ENCODE data around the gene GPATCH3.

DNA sequence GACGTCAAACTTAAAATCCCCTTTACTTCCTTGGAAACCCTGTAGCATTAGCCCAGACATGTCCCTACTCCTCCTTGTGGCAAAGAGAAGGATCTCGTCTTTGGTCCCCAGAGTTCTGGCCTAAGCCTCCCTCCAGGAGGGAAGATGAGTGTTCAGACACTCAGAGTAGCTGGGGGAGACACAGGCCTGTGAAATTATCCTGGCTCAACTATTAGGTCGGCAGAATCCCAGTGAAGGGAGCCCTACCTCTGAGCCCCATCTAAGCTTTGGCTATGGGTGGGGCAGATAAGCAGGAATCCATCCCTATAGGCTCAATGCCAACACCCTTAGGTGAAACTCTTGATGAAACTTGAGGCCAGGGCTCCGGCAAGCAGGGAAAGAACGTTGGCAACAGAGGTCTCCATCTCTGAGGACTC, 39.0 kb downstream of the GPATCH3 start:
- TF ChIP-seq, protein P1, sequence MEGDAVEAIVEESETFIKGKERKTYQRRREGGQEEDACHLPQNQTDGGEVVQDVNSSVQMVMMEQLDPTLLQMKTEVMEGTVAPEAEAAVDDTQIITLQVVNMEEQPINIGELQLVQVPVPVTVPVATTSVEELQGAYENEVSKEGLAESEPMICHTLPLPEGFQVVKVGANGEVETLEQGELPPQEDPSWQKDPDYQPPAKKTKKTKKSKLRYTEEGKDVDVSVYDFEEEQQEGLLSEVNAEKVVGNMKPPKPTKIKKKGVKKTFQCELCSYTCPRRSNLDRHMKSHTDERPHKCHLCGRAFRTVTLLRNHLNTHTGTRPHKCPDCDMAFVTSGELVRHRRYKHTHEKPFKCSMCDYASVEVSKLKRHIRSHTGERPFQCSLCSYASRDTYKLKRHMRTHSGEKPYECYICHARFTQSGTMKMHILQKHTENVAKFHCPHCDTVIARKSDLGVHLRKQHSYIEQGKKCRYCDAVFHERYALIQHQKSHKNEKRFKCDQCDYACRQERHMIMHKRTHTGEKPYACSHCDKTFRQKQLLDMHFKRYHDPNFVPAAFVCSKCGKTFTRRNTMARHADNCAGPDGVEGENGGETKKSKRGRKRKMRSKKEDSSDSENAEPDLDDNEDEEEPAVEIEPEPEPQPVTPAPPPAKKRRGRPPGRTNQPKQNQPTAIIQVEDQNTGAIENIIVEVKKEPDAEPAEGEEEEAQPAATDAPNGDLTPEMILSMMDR (IDR thresholded peaks at IDR 0.05) = no peak
- no peak for TF ChIP-seq POLR2A (IDR thresholded peaks at IDR 0.05)
